ENCODE data around the gene NDUFAB1. TPM values are rescaled to one million over a fixed set of nuclear protein-coding genes. Genes with fewer than 3 reads are reported as not detected.
"Not testable (repeated sequence)": the region's sequence is repeated elsewhere in the genome, so short reads cannot be mapped to it uniquely, and the experiment has no call there.

NDUFAB1 gene
- total RNA-seq, 1 donor from 2014 or later, result 71.4 TPM

DNA sequence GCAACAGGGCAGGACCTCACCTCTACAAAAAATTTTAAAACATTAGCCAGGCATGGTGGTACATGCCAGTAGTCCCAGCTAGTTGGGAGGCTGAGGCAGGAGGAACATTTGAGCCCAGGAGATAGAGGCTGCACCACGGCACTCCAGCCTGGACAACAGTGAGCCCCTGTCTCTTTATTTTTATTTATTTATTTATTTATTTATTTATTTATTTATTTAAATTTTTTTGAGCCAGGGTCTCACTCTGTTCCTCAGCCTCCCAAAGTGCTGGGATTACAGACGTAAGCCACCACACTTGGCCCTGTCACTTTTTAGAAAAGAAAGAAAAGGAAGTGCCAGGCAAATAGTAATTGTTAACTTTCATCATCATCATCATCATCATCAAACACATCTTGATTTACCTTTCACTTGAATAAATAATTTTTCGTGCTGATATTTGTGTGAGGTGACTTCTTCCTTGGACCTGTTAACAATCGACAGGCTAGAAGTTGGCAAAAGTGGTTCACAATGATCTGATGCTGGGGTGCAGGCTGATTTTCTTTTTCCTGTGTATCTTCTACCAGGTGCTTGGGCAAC lies 38.4 kb upstream of the NDUFAB1 start:
- Histone ChIP-seq H3K27ac (no peak overlapping the region), H3K27me3 (no peaks in the 10 kb centered on the region), H3K9me3 (no peaks in the 10 kb centered on the region), H3K4me3 (no peak overlapping the region), H3K4me1 (no peaks in the 10 kb centered on the region), H3K36me3 (peaks cover 8 to 47% of the 10 kb centered on the region in 2 donors)
- TF ChIP-seq, protein P1, sequence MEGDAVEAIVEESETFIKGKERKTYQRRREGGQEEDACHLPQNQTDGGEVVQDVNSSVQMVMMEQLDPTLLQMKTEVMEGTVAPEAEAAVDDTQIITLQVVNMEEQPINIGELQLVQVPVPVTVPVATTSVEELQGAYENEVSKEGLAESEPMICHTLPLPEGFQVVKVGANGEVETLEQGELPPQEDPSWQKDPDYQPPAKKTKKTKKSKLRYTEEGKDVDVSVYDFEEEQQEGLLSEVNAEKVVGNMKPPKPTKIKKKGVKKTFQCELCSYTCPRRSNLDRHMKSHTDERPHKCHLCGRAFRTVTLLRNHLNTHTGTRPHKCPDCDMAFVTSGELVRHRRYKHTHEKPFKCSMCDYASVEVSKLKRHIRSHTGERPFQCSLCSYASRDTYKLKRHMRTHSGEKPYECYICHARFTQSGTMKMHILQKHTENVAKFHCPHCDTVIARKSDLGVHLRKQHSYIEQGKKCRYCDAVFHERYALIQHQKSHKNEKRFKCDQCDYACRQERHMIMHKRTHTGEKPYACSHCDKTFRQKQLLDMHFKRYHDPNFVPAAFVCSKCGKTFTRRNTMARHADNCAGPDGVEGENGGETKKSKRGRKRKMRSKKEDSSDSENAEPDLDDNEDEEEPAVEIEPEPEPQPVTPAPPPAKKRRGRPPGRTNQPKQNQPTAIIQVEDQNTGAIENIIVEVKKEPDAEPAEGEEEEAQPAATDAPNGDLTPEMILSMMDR (IDR thresholded peaks at IDR 0.05), result no peak
- intact Hi-C loops (cut with DNase I), result no loop called here
- no peak for DNase-seq (ENCODE audit: low spot score in 2 of 2)

DNA sequence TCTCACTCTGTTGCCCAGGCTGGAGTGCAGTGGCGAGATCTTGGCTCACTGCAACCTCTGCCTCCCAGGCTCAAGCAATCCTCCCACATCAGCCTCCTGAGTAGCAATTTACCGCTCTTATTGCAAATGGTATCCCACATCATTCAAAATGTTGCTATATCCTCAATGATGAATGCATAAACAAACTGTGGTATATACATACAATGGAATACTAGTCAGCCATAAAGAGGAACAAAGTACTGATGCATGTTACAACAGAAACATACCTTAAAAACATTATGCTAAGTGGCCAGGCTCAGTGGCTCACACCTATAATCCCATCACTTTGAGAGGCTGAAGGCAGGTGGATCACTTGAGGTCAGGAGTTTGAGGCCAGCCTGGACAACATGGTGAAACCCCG lies 35.8 kb upstream of the NDUFAB1 start:
- H3K27ac ChIP-seq; intact Hi-C loops (cut with DNase I): not testable (repeated sequence)
- peaks cover 14 to 61% of the 10 kb centered on the region in 2 donors for H3K36me3 ChIP-seq

DNA sequence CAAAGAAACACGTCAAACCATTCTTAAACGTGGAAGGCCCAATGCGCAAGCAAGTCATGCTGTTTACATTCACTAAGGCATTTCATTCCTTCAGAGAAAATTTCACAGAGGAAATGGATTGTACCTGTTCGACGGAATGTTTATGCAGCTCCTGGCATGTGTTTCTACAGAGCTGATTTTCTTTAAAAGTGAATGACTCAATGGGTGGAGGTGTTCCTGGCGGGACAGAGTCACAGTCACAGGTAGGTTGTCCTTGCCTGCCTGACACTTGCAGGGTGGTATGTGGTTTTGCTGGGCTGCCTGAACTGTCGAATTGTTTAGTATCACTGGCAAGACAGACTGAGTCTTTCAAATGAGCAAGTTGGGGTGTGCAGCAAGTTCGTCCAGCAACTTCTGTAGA lies 33.4 kb upstream of the NDUFAB1 start:
- intact Hi-C loops (cut with DNase I), result no loop called here
- no peak for DNase-seq (ENCODE audit: low spot score in 2 of 2)
- H3K4me1 ChIP-seq, result no peaks in the 10 kb centered on the region
- no peaks in the 10 kb centered on the region for H3K27me3 ChIP-seq
- no peaks in the 10 kb centered on the region for H3K9me3 ChIP-seq
- H3K27ac ChIP-seq, result no peak overlapping the region
- peaks cover 20 to 69% of the 10 kb centered on the region in 2 donors for H3K36me3 ChIP-seq
- TF ChIP-seq, protein P1 (IDR thresholded peaks at IDR 0.05), result no peak
- H3K4me3 ChIP-seq, result no peak overlapping the region

More for the DNA sequence above, 35.8 kb upstream of the NDUFAB1 start:
- H3K4me3 ChIP-seq; DNase-seq (ENCODE audit: low spot score in 2 of 2); H3K27me3 ChIP-seq; H3K9me3 ChIP-seq; H3K4me1 ChIP-seq: not testable (repeated sequence)

DNA sequence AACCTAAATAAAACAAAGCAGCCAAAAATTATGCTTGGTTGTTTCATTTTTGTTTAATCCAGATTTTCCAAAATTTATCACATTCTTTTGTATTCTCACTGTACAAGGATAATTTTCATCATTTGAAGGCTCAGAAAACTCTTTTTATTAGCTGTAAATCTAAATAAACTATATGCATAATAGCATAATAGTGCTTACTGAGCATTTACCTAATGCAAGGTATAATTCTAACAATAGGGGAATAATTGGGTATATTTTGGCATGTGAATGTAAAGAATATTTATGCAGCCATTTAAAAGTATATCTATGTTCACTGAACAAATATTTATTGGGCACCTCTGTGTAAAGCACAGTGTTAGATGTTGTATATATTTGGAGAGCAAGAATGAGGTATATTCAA lies 28.0 kb upstream of the NDUFAB1 start:
- intact Hi-C loops (cut with DNase I), result no loop called here
- Histone ChIP-seq H3K4me3 (no peak overlapping the region), H3K27me3 (no peaks in the 10 kb centered on the region), H3K4me1 (no peaks in the 10 kb centered on the region), H3K27ac (no peak overlapping the region), H3K9me3 (no peaks in the 10 kb centered on the region), H3K36me3 (peaks cover 45 to 88% of the 10 kb centered on the region in 2 donors)
- no peak for DNase-seq (ENCODE audit: low spot score in 2 of 2)
- TF ChIP-seq, protein P1 (IDR thresholded peaks at IDR 0.05), result no peak

DNA sequence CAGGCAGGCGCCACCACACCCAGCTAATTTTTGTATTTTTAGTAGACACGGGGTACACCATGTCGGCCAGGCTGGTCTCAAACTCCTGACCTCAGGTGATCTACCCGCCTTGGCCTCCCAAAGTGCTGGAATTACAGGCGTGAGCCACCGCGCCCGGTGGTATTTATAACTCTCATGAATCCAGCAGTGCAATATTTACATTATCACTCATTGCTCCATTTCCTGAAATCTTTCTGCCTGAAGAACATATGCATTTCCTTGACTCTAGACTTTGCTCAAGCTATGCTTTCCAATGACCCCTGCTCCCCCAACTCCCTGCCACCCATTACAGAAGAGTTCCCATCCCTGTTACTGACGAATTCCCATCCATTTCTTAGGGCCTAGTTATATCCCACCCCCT lies 19.7 kb upstream of the NDUFAB1 start:
- Histone ChIP-seq H3K27me3 (no peaks in the 10 kb centered on the region), H3K4me1 (no peaks in the 10 kb centered on the region), H3K27ac (no peak overlapping the region), H3K36me3 (peaks cover 20 to 68% of the 10 kb centered on the region in 2 donors), H3K9me3 (no peaks in the 10 kb centered on the region), H3K4me3 (no peak overlapping the region)
- TF ChIP-seq, protein P1 (IDR thresholded peaks at IDR 0.05), result no peak
- intact Hi-C loops (cut with DNase I), result no loop called here
- no peak for DNase-seq (ENCODE audit: low spot score in 2 of 2)

DNA sequence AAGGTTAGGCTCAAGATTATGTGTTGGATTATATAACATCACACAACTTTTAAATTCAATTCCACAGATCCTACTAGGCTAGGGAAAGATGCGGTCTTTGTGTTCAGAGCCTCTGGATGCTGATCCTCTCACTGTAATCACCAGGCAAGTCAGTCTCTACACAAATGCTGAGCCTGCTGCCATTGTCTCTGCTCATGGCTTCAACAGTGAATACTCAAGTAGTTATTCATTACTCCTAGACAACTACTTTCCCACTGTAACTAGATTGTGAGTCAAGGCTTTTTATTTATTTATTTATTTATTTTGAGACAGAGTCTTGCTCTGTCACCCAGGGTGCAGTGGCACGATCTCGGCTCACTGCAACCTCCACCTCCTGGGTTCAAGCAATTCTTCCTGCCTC lies 15.8 kb upstream of the NDUFAB1 start:
- DNase-seq (ENCODE audit: low spot score in 2 of 2), result no peak
- TF ChIP-seq, protein P1 (IDR thresholded peaks at IDR 0.05), result no peak
- no peaks in the 10 kb centered on the region for H3K27me3 ChIP-seq
- no peaks in the 10 kb centered on the region for H3K9me3 ChIP-seq
- no peak overlapping the region for H3K4me3 ChIP-seq
- intact Hi-C loops (cut with DNase I), result no loop called here
- peaks cover 6 to 49% of the 10 kb centered on the region in 2 donors for H3K36me3 ChIP-seq
- H3K4me1 ChIP-seq, result no peaks in the 10 kb centered on the region
- no peak overlapping the region for H3K27ac ChIP-seq

DNA sequence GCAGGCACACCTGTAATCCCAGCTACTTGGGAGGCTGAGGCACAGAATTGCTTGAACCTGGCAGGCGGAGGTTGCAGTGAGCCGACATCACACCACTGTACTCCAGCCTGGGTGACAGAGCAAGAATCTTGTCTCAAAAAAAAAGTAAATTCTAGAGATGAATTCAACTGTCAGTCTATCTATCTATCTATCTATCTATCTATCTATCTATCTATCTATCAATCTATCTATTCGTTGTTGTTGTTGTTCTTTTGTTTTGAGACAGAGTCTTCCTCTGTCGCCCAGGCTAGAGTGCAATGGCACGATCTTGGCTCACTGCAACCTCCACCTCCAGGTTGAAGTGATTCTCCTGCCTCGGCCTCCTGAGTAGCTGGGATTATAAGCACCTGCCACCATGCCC lies 14.8 kb upstream of the NDUFAB1 start:
- H3K9me3 ChIP-seq; H3K27ac ChIP-seq; H3K4me1 ChIP-seq; H3K4me3 ChIP-seq; DNase-seq (ENCODE audit: low spot score in 2 of 2); H3K27me3 ChIP-seq; intact Hi-C loops (cut with DNase I): not testable (repeated sequence)
- H3K36me3 ChIP-seq, result peaks cover 2 to 42% of the 10 kb centered on the region in 2 donors

Data from ascending aorta (tissue), 2 donors.